Measurements from ENCODE around the gene TMEM134.

DNA sequence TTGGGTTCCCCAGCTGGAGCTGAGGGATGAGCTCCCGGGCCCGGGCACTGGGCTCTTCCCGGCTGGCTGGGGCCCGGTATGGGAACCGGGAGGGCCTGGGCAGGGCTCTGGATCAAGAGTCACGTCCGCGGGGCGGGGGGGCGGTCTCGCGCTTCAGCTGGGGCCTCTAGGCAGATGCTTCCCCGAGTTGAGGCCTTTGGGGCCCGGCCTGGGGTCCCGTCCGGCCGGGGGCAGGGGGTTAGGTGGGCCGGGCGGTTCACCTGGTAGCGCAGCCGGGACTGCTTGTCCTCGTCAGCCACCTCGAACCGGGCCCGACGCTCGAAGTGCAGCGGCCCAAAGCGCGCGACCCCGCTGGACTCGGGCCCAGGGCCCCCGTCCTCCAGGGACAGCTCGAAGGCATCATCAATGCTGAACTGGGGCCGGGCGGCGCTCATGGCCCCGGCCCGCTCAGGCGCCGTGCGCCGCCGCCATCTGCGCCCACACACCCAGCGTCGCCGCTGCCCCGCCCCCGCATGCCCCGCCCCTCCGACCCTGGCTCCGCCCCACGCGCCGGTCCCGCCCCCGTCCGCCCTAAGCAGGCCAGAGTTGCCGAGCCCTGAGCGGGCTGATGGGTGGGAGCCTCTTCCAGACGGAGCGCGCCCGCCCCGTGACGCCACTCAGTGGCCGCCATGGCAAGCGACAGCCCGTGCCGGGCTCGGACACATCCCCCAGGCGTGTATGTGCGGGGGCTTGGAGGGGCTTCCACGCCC lies at the start of gene TMEM134:
- TF ChIP-seq, protein P1, sequence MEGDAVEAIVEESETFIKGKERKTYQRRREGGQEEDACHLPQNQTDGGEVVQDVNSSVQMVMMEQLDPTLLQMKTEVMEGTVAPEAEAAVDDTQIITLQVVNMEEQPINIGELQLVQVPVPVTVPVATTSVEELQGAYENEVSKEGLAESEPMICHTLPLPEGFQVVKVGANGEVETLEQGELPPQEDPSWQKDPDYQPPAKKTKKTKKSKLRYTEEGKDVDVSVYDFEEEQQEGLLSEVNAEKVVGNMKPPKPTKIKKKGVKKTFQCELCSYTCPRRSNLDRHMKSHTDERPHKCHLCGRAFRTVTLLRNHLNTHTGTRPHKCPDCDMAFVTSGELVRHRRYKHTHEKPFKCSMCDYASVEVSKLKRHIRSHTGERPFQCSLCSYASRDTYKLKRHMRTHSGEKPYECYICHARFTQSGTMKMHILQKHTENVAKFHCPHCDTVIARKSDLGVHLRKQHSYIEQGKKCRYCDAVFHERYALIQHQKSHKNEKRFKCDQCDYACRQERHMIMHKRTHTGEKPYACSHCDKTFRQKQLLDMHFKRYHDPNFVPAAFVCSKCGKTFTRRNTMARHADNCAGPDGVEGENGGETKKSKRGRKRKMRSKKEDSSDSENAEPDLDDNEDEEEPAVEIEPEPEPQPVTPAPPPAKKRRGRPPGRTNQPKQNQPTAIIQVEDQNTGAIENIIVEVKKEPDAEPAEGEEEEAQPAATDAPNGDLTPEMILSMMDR (IDR thresholded peaks at IDR 0.05; ENCODE audit: extremely low read depth in 1 of 2, insufficient read depth in 1 of 2, low read depth in 1 of 2, low read length in 2 of 2), result peak; percentile 27 to 65
- TF ChIP-seq POLR2A (IDR thresholded peaks at IDR 0.05; ENCODE audit: low read depth, low read length) (peak; percentile 90), MAX (IDR thresholded peaks at IDR 0.05; ENCODE audit: insufficient read depth, insufficient read length) (no peak), MYC (IDR thresholded peaks at IDR 0.05; ENCODE audit: low read depth, low read length) (no peak), FOS (IDR thresholded peaks at IDR 0.05; ENCODE audit: borderline replicate concordance, insufficient read depth, low read length) (no peak), POLR2AphosphoS5 (IDR thresholded peaks at IDR 0.05; ENCODE audit: insufficient read depth, low read depth, low read length) (peak; percentile 93), EZH2 (IDR thresholded peaks at IDR 0.05; ENCODE audit: borderline replicate concordance, low read depth, low read length, severe bottlenecking) (no peak), JUN (IDR thresholded peaks at IDR 0.05; ENCODE audit: borderline replicate concordance, insufficient read depth, insufficient read length, low read depth) (no peak), GATA2 (IDR thresholded peaks at IDR 0.05; ENCODE audit: insufficient read depth, insufficient read length, low read depth, low read length) (no peak)
